GM10847 (cell line): ENCODE results near the gene RAB3IL1.

Source experiments
- POLR2A ChIP-seq: IDR thresholded peaks from 2 replicates; pipeline ENCODE4 v1.6.1; 2011; ENCODE audit not compliant: insufficient read length; ENCODE audit errors: extremely low read depth

RAB3IL1 gene

DNA sequence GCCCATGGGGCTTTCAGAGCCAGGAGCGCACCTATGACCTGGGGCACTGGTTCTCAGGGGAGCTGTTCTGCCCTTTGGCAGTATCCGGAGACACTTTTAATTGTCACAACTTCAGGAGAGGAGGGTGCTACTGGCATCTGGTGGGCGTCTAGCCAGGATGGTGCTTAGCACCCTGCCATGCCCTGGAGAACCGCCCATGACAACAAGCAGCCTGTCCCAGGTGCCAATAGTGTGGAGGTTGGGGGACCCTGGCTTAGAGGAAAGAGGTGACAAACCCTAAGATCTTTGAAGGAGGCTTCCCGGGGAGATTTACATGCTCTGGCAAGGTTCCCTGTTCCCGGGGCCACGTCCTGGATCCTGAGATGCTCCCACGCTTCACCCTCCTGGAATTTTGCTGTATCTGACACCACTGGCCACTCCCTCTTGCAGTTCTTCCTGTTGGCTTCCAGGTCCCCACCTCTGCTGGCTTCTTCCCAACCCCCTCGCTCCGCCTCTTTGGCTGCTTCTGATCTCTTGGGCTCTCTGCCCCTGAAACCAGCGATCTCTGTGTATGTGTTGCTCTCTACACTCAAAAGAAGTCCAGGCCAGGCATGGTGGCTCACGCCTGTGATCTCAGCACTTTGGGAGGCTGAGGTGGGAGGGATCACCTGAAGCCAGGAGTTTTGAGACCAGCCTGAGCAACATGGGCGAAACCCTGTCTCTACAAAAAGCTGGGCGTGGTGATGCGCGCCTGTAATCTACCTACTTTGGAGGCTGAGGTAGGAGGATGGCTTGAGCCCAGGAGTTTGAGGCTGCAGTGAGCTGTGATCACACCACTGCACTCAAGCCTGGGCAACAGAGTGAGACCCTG is 57.1 kb downstream of the RAB3IL1 start:
- TF ChIP-seq POLR2A: no peak

GRCh38 chr11:61855939-61856680 is 61.3 kb downstream of the RAB3IL1 start:
- no peak for TF ChIP-seq POLR2A

DNA sequence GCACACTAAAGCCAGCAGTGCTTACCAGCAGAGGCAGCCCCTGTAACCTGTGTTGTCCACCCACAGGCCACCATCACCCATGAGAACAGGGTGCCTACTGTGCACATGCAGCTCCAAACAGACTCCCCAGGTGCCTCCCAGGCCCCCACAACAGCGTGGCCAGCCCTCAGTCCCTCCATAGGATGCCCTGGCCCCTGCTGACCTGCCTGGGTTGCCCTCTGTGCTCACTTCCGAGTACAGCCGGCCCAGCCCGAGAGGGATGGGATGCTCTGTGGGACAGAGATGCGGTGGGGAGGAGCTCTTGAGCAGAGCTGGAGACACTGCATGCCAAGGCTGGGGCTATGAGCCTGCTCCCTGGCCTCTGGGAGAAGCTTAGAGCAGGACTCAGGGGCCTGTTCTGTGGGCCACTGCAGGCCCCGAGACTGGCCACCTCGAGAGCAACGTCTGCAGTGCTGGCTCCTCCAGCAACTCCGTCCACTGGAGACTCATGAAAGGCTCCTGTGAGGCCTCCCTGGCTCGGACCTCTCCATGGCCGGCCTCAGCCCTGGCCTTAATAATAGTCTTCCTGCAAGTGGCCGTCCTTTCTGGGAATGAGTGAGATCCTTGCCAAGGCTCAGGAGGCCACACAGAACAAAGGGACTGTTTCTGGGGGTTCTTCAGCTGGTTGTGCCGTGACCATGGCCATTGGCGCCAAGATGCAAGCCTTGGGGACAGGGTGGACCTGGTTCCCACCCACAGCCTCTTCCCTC is 62.2 kb downstream of the RAB3IL1 start:
- TF ChIP-seq POLR2A: no peak

- TF ChIP-seq POLR2A: no peak
Measured at GRCh38 chr11:61854206-61854895, 63.0 kb downstream of the RAB3IL1 start.

DNA sequence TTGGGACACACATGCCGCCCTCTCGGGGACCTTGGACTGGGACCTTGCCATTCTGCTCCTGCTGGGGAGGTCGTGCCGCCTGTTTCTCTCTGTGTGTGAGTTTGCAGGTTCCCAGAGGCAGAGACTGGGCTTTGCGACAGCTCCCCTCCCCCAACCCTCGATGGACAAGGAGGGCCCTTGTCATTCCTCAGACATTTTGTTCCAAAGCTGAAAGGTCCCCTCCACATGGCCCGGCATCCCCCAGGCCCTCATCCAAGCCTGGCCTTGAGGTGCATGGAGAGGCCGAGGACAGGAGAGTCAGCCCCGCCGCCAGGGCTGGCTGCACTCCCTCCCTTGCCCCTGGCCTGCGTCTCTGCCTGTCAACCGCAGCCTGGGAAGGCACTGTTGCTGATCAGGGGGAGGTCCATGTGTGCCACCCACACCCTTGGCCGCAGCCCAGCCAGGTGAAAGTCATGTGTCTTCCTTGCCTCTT is 63.6 kb downstream of the RAB3IL1 start:
- TF ChIP-seq POLR2A: no peak

GRCh38 chr11:61851900-61852295 is 65.5 kb downstream of the RAB3IL1 start:
- TF ChIP-seq POLR2A: no peak

GRCh38 chr11:61851113-61851899 is 66.1 kb downstream of the RAB3IL1 start:
- no peak for TF ChIP-seq POLR2A

- no peak for TF ChIP-seq POLR2A
Measured at GRCh38 chr11:61850687-61851086, 66.7 kb downstream of the RAB3IL1 start.

- TF ChIP-seq POLR2A: no peak
Measured at GRCh38 chr11:61848631-61849030, 68.7 kb downstream of the RAB3IL1 start.

GRCh38 chr11:61847914-61848581 is 69.3 kb downstream of the RAB3IL1 start:
- TF ChIP-seq POLR2A: no peak
